AG09309 (cell line): ENCODE data around the gene DCHS2.

Source experiments
- DNase-seq: peaks from one replicate; pipeline ENCODE4 v3.0.0-alpha.2; 2010; ENCODE audit warnings: low read depth
- H3K4me3 ChIP-seq: 2 replicates; pipeline ENCODE4 v1.5.1; 2011; ENCODE audit warnings: mild to moderate bottlenecking, low read depth, low read length, moderate library complexity; ENCODE audit not compliant: control insufficient read depth
- CTCF ChIP-seq: IDR thresholded peaks from 2 replicates; pipeline ENCODE4 v1.5.1; 2011; ENCODE audit warnings: mild to moderate bottlenecking, low read depth, low read length, inconsistent platforms; ENCODE audit not compliant: insufficient read depth, control insufficient read depth; ENCODE audit errors: missing control alignments

DCHS2 gene

GRCh38 chr4:154490583-154491340 is 837 bp downstream of the DCHS2 start:
- TF ChIP-seq CTCF, result no peak
- no peak overlapping the region; the same call in 1 of the 2 replicates for H3K4me3 ChIP-seq
- no peak for DNase-seq

- no peak overlapping the region for H3K4me3 ChIP-seq
- no peak for TF ChIP-seq CTCF
- DNase-seq, result no peak
Measured at GRCh38 chr4:154490234-154490582, 1.4 kb downstream of the DCHS2 start.

- no peak overlapping the region for H3K4me3 ChIP-seq
- no peak for DNase-seq
- TF ChIP-seq CTCF, result no peak
Measured at GRCh38 chr4:154489558-154490233, 1.9 kb downstream of the DCHS2 start.

- TF ChIP-seq CTCF, result no peak
- H3K4me3 ChIP-seq, result no peak overlapping the region
- no peak for DNase-seq
Measured at GRCh38 chr4:154487145-154487544, 4.5 kb downstream of the DCHS2 start.

GRCh38 chr4:154485127-154485773 is 6.3 kb downstream of the DCHS2 start:
- no peak for TF ChIP-seq CTCF
- no peak for DNase-seq
- no peak overlapping the region for H3K4me3 ChIP-seq

- no peak for DNase-seq
- TF ChIP-seq CTCF, result no peak
- no peak overlapping the region for H3K4me3 ChIP-seq
Measured at GRCh38 chr4:154478547-154478946, 13.1 kb downstream of the DCHS2 start.
